HepG2 (cell line): ENCODE data around the gene ZFP36L2. TPM values are rescaled to one million over a fixed set of nuclear protein-coding genes. Genes with fewer than 3 reads are reported as not detected.

ENCODE experiments used
- FOSL1 ChIP-seq: sonication (generic); formaldehyde crosslinking; IDR thresholded peaks from 2 replicates; pipeline ENCODE4 v1.9.0; 2021; ENCODE audit warnings: missing genetic modification reagents, borderline replicate concordance
- GABPA ChIP-seq, 2 experiments: IDR thresholded peaks; 2 replicates each; pipeline ENCODE4 v1.6.1; 2011 to 2016; ENCODE audit warnings: low read depth in 2 of 2, low read length in 1 of 2, missing biosample characterization in 1 of 2, missing genetic modification characterization in 1 of 2
- KDM5B ChIP-seq: sonication (generic); formaldehyde crosslinking; IDR thresholded peaks from 2 replicates; pipeline ENCODE4 v1.4.0; 2020; ENCODE audit warnings: missing genetic modification reagents, mild to moderate bottlenecking, borderline replicate concordance
- MAF1 ChIP-seq: sonication (generic); formaldehyde crosslinking; IDR thresholded peaks from 2 replicates; pipeline ENCODE4 v1.5.0; 2020; ENCODE audit warnings: missing genetic modification reagents, borderline replicate concordance
- MAFF ChIP-seq: IDR thresholded peaks from 2 replicates; pipeline ENCODE4 v1.6.1; 2011; ENCODE audit warnings: low read depth, low read length, improper control_type of control experiment
- MXI1 ChIP-seq: IDR thresholded peaks from 3 replicates; pipeline ENCODE4 v1.6.1; 2012; ENCODE audit warnings: low read depth, low read length, inconsistent platforms, borderline replicate concordance
- NFIC ChIP-seq: IDR thresholded peaks from 2 replicates; pipeline ENCODE4 v1.6.1; 2012; ENCODE audit warnings: mild to moderate bottlenecking, low read length, inconsistent platforms
- NFRKB ChIP-seq: fragments of 450-650 bp; IDR thresholded peaks from 2 replicates; pipeline ENCODE4 v1.6.1; 2017
- PCBP1 ChIP-seq: fragments of 200-400 bp; formaldehyde crosslinking; IDR thresholded peaks from 2 replicates; pipeline ENCODE4 v1.6.1; 2017; ENCODE audit warnings: mild to moderate bottlenecking, low read depth, low read length, borderline replicate concordance
- RFXANK ChIP-seq: IDR thresholded peaks from 2 replicates; pipeline ENCODE4 v1.6.1; 2016
- STAT5B ChIP-seq: sonication (generic); formaldehyde crosslinking; IDR thresholded peaks from 2 replicates; pipeline ENCODE4 v1.4.0; 2020; ENCODE audit warnings: missing genetic modification reagents
- TSC22D2 ChIP-seq: sonication (generic); formaldehyde crosslinking; IDR thresholded peaks from 2 replicates; pipeline ENCODE4 v1.5.1; 2020; ENCODE audit warnings: missing genetic modification reagents, mild to moderate bottlenecking, borderline replicate concordance
- ZC3H4 ChIP-seq: sonication (generic); formaldehyde crosslinking; IDR thresholded peaks from 2 replicates; pipeline ENCODE4 v1.4.0; 2020; ENCODE audit warnings: missing genetic modification reagents, borderline replicate concordance
- ZNF556 ChIP-seq: sonication (generic); formaldehyde crosslinking; IDR thresholded peaks from 2 replicates; pipeline ENCODE4 v1.4.0; 2020; ENCODE audit warnings: mild to moderate bottlenecking, missing genetic modification reagents, borderline replicate concordance
- ZNF761 ChIP-seq: sonication (generic); formaldehyde crosslinking; conservative IDR thresholded peaks from 2 replicates; pipeline ENCODE4 v1.4.0; 2020; ENCODE audit warnings: mild to moderate bottlenecking, missing genetic modification reagents
- polyA plus RNA-seq, 8 experiments: library from polyadenylated mRNA; depleted of rRNA in 3 of 8; stranded (reverse) in 7 of 8; unstranded in 1 of 8; fragments of >200 nt; fragmentation: Illumina TruSeq in 4 of 8; extraction: Trizol in 4 of 8; gene quantifications; 2 replicates each; pipeline versions ENCODE4 v1.2.1 to v1.2.3, GENCODE V29; 2011 to 2016; ENCODE audit warnings: low read depth in 4 of 8, missing spikeins in 1 of 8, mixed read lengths in 1 of 8; ENCODE audit not compliant: insufficient read depth in 1 of 8
- total RNA-seq, 5 experiments: library from RNA; depleted of rRNA; stranded (reverse); fragments of >200 nt; fragmentation: Illumina TruSeq; extraction: Trizol; gene quantifications; 2 replicates each; pipeline ENCODE4 v1.2.3, GENCODE V29; 2016; ENCODE audit warnings: low read depth in 1 of 5
- TF ChIP-seq, protein P1 (sequence below): sonication (generic); formaldehyde crosslinking; IDR thresholded peaks from 2 replicates; pipeline ENCODE4 v1.5.0; 2020; ENCODE audit warnings: mild to moderate bottlenecking, missing genetic modification reagents
- TF ChIP-seq, protein P2 (sequence below): sonication (generic); formaldehyde crosslinking; IDR thresholded peaks from 2 replicates; pipeline ENCODE4 v1.5.1; 2020; ENCODE audit warnings: missing genetic modification reagents, mild to moderate bottlenecking, borderline replicate concordance
- TF ChIP-seq, protein P3 (sequence below): sonication (generic); formaldehyde crosslinking; IDR thresholded peaks from 2 replicates; pipeline ENCODE4 v1.8.0; 2022; ENCODE audit warnings: mild to moderate bottlenecking, missing genetic modification reagents; ENCODE audit not compliant: insufficient replicate concordance
- TF ChIP-seq, protein P4 (sequence below): sonication (generic); formaldehyde crosslinking; IDR thresholded peaks from 2 replicates; pipeline ENCODE4 v1.4.0; 2020; ENCODE audit warnings: missing genetic modification reagents
- TF ChIP-seq, protein P5 (sequence below): fragments of 450-650 bp; IDR thresholded peaks from 2 replicates; pipeline ENCODE4 v1.6.1; 2017
- TF ChIP-seq, protein P6 (sequence below): sonication (generic); formaldehyde crosslinking; IDR thresholded peaks from 2 replicates; pipeline ENCODE4 v1.5.0; 2020; ENCODE audit warnings: missing genetic modification reagents, mild to moderate bottlenecking, borderline replicate concordance

The ZFP36L2 gene
- total and polyA plus RNA-seq, 2 of the 13 experiments (the other 11 are each of a cell fraction or from before 2014, with no cell fraction given) = 11.2 to 21.8 TPM

DNA sequence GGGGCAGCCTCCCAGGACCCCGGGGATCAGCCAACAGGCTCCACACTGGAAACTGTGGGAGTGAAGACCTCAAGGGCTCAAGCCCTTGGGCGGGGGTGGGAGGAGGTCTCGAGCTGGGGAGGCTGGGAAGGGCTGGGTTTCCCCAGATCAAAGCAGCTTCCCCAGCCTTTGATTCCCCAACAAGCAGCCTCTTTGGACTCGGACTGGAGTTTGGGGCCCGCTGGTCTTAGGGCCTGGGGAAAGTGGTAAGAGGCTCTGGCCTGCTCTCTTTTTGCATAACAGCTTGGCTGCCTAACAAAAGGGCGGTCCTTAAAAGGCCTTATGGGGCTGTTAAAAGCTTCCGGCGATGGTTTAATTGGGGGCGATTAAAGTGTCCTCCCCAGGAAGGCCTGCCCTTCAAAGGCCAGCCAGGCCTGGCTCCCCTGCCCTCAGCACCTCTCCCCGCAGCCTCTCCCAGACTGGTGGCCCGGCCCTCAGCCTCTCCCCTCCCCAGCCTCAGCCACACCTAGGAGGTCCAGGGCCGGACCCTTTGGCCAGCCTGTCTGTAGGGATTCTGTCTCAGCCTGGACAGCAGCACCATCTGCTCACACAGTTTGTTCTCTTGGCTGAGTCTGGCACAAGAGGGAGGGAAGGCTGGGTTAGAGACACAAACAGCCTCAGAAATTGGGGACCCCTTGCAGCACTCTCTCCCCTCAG, 39.6 kb downstream of the ZFP36L2 start (continued):
- TF ChIP-seq, protein P1, sequence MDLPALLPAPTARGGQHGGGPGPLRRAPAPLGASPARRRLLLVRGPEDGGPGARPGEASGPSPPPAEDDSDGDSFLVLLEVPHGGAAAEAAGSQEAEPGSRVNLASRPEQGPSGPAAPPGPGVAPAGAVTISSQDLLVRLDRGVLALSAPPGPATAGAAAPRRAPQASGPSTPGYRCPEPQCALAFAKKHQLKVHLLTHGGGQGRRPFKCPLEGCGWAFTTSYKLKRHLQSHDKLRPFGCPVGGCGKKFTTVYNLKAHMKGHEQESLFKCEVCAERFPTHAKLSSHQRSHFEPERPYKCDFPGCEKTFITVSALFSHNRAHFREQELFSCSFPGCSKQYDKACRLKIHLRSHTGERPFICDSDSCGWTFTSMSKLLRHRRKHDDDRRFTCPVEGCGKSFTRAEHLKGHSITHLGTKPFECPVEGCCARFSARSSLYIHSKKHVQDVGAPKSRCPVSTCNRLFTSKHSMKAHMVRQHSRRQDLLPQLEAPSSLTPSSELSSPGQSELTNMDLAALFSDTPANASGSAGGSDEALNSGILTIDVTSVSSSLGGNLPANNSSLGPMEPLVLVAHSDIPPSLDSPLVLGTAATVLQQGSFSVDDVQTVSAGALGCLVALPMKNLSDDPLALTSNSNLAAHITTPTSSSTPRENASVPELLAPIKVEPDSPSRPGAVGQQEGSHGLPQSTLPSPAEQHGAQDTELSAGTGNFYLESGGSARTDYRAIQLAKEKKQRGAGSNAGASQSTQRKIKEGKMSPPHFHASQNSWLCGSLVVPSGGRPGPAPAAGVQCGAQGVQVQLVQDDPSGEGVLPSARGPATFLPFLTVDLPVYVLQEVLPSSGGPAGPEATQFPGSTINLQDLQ (CRISPR knock-in tag) = no peak
- TF ChIP-seq NFRKB (no peak), MAFF (no peak), MXI1 (no peak), ZC3H4 (CRISPR knock-in tag) (no peak), KDM5B (CRISPR knock-in tag) (peak; percentile 64; the same call in 1 of the 2 replicates), NFIC (no peak), STAT5B (CRISPR knock-in tag) (no peak), GABPA (IDR thresholded peaks at IDR 0.05; ENCODE audit: low read depth, low read length) (no peak), GABPA (CRISPR knock-in tag; IDR thresholded peaks at IDR 0.05; ENCODE audit: low read depth) (no peak), PCBP1 (no peak), RFXANK (CRISPR knock-in tag) (no peak), FOSL1 (CRISPR knock-in tag) (no peak), TSC22D2 (CRISPR knock-in tag) (no peak), MAF1 (CRISPR knock-in tag) (no peak), ZNF556 (CRISPR knock-in tag) (no peak), ZNF761 (no peak)
- TF ChIP-seq, protein P2, sequence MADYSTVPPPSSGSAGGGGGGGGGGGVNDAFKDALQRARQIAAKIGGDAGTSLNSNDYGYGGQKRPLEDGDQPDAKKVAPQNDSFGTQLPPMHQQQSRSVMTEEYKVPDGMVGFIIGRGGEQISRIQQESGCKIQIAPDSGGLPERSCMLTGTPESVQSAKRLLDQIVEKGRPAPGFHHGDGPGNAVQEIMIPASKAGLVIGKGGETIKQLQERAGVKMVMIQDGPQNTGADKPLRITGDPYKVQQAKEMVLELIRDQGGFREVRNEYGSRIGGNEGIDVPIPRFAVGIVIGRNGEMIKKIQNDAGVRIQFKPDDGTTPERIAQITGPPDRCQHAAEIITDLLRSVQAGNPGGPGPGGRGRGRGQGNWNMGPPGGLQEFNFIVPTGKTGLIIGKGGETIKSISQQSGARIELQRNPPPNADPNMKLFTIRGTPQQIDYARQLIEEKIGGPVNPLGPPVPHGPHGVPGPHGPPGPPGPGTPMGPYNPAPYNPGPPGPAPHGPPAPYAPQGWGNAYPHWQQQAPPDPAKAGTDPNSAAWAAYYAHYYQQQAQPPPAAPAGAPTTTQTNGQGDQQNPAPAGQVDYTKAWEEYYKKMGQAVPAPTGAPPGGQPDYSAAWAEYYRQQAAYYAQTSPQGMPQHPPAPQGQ (CRISPR knock-in tag) = no peak
- TF ChIP-seq, protein P3, sequence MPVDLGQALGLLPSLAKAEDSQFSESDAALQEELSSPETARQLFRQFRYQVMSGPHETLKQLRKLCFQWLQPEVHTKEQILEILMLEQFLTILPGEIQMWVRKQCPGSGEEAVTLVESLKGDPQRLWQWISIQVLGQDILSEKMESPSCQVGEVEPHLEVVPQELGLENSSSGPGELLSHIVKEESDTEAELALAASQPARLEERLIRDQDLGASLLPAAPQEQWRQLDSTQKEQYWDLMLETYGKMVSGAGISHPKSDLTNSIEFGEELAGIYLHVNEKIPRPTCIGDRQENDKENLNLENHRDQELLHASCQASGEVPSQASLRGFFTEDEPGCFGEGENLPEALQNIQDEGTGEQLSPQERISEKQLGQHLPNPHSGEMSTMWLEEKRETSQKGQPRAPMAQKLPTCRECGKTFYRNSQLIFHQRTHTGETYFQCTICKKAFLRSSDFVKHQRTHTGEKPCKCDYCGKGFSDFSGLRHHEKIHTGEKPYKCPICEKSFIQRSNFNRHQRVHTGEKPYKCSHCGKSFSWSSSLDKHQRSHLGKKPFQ (CRISPR knock-in tag) = no peak
- TF ChIP-seq, protein P4, sequence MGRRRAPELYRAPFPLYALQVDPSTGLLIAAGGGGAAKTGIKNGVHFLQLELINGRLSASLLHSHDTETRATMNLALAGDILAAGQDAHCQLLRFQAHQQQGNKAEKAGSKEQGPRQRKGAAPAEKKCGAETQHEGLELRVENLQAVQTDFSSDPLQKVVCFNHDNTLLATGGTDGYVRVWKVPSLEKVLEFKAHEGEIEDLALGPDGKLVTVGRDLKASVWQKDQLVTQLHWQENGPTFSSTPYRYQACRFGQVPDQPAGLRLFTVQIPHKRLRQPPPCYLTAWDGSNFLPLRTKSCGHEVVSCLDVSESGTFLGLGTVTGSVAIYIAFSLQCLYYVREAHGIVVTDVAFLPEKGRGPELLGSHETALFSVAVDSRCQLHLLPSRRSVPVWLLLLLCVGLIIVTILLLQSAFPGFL (CRISPR knock-in tag) = no peak
- TF ChIP-seq, protein P5, sequence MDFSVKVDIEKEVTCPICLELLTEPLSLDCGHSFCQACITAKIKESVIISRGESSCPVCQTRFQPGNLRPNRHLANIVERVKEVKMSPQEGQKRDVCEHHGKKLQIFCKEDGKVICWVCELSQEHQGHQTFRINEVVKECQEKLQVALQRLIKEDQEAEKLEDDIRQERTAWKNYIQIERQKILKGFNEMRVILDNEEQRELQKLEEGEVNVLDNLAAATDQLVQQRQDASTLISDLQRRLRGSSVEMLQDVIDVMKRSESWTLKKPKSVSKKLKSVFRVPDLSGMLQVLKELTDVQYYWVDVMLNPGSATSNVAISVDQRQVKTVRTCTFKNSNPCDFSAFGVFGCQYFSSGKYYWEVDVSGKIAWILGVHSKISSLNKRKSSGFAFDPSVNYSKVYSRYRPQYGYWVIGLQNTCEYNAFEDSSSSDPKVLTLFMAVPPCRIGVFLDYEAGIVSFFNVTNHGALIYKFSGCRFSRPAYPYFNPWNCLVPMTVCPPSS = no peak
- TF ChIP-seq, protein P6, sequence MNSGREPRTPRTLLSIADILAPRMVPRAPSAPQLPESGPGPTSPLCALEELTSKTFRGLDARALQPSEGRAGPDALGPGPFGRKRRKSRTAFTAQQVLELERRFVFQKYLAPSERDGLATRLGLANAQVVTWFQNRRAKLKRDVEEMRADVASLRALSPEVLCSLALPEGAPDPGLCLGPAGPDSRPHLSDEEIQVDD (CRISPR knock-in tag) = no peak
